ENCODE measurements around the gene TNIK.

The TNIK gene

GRCh38 chr3:171274222-171274621 is 186.0 kb downstream of the TNIK start:
- DNase-seq: no peak

DNA sequence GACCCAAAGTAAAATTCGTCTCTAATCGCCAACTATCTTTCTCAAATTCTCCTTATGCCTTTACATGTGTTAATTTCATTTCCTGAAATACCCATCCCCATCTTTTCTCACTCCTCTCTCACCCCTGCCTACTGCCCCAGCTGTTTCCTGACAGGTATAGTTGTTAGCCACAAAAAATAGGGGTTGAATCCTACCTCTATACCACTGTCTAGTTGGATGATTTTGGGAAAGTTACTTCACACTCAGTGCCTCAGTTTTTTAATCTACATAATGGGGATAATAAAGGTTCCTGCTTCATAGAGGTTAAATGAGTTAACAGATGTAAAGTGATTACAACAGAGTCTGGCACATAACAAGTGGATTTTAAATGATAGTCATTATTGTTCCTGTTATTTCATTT is 189.7 kb downstream of the TNIK start:
- no peak for DNase-seq

- DNase-seq: no peak
These were observed 190.7 kb downstream of the TNIK start for GRCh38 chr3:171269542-171269941.

DNA sequence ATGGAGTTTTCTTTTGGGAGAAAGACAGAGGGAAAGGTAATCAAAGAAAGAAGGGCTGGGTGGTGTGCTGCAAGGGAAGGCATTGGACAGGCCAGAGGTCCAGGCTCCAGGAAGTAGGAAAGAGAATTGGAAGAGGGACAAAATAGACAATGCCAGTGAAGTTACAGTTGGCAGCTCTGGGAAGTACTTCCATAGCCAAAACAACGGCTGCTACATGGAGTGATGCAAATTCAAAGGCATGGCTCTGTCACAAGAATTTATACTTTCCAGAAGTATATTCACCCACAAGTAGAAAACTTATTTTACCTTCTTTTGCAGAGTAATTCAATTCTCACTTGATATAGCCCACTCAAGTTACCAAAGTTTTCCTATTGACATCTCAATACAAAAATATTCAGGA is 191.5 kb downstream of the TNIK start:
- no peak for DNase-seq

DNA sequence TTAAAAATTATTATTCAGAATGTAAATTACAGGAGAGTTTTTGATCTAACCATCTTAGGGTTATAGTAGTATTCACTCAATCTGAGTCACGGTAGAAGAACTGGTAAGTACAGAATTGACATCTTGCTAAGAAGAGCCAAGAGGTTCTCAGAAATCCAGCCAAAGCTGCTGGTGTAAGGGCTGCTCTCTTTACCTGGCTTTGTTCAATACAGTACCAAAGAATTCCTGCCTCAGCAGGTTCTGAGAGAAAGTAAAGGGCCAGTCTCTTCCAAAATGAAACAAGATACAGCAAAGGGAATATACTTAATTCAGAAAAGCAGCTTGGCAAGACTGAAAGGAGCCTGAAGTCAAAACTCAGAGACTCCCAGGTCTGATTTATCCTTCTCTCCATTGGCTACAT is 193.1 kb downstream of the TNIK start:
- no peak for DNase-seq

DNA sequence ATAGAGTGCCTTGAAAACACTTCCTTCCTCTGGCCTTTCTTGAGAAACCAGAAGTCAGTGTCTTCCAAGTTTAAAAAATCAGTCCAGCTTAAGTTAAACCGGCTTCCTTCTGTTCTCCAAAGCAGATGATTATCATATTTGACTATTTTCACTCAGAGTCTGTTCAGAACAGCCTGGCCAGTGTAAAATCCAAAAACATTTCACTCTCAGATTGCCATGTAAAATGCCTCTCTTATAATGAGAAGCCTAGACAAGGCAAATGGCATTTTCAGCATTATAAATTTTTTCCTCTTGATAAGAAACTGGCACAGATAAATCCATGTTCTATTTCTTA is 193.5 kb downstream of the TNIK start:
- no peak for DNase-seq

GRCh38 chr3:171266034-171266739 is 194.0 kb downstream of the TNIK start:
- DNase-seq: no peak

DNA sequence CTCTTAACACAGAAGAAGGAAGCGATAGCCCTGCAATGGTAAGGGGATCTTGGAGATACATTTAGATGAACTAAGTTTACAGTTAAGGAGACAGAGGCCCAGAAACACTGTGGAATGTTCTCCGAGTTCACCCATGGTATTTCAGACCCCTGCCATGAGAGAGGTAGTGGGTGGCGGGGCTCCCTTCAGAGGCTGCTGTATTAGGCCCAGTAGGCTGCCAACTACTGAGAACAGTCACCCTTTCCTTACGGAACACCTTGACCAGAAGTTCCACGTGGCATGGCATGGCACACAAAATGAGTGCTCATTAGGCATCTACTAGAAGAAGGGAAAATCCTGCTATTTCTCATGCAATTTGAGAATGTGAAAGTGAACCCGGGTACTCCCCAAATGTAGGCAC is 195.4 kb downstream of the TNIK start:
- no peak for DNase-seq

- no peak for DNase-seq
These were observed 197.8 kb downstream of the TNIK start for GRCh38 chr3:171262431-171262830.

- DNase-seq: no peak
These were observed 198.7 kb downstream of the TNIK start for GRCh38 chr3:171261487-171261886.

- no peak for DNase-seq
These were observed 199.3 kb downstream of the TNIK start for GRCh38 chr3:171260899-171261298.

DNA sequence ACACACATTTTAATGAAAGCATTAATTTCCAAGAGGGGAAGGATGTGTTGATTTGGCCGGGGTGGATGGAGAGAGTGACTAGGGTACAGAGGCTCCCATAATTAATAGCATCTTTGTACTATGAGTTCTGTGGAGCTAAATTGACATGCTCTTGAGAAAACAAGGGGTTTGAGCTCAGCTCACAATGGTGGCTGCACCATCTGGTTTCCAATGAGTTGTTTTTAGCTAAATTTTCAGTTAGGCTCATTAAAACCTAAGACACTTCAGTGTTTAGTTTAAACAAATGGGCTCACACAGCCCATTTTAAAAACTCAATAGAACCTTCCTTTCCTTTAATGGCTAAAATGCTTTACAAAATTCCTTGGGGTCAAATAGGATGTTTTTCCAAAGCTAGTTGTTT is 199.7 kb downstream of the TNIK start:
- DNase-seq: no peak

DNA sequence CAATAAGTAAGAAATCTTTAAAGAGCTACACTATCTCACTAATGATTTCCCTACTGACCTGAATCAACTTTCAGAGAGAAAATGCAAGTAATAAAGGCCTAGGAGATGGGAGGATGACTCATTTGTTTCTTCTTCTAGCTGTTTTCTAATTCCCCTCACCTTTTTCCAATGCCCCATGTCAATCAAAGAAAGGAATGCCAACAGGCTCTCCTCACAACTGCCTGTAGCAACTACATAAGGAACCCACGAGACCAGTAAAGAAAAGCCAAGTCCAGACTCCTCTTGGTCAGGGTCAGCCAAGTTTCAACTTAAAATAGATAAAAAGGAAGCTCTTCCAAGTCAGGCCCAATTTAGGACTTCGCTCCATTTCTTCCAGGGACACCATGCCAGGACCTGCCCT is 201.9 kb downstream of the TNIK start:
- DNase-seq: no peak

DNA sequence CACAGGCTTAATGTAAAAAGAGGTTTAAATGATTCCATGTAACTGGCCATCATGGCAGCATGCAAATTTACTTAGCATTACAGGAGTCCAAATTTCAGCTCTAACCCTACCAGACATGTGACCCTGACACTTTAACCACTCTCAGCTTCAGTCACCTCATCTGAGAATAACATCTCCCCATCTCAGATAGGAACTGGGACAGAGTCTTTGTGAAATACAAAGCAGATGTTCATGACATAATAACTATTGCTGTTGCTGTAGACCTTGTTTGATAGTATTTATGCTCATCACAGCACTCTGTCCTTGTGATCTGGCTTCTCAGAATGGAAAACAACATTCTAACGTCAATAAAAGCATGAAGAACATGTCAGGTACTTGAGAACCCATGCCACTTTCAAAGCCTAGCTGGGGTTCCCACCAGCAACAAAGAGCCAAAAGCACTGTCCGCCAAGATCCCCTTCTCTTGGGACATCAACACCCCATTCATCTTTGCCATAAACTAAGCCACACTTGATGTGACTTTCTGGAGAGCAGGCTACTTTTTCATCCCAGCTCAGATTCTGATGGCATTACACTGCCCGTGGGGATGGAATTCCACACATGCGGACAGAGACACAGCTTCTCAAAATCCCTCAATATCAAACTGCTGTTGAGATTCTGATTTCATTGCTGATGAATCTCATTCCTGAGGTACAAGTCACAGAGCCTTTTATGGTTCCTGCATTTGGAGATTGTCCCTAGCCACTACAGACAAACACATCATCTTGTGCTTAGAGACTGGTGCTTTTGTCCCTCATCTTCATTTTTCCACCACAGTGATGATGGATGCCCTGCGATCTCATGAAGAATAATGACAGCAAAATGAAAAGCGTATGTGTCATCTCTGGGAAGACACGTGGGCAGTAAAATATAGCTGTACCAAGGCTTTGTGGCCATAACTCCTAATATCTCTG is 202.7 kb downstream of the TNIK start:
- DNase-seq: no peak

GRCh38 chr3:171256445-171257250 is 203.6 kb downstream of the TNIK start:
- no peak for DNase-seq

DNA sequence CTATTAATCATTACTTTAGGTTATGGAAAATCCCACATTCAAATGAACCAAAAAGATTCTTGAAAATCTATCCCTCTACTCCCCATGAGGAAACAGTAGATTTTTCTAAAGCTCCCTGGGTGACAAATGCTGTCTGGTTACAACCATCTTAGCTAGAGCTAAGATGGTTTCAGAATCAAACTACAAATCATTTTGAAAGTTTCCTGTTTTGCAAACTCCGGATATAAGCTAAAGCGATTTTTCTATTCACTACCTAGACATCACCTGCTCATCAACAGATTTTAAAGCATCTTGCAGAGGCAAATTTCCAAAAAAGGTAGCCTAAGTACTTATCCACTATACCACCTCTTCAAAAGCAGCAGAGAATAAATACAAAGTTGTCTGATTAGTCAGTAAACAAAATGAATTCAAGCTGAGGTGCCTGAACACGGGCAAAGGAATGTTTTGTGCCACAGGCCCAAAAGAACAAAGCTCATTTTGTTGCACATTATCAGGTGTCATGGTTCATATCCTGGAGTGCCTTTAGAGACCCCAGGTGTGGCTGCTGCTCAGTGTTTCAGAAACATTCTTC is 204.9 kb downstream of the TNIK start:
- DNase-seq: no peak

GRCh38 chr3:171254315-171254714 is 205.9 kb downstream of the TNIK start:
- no peak for DNase-seq

- no peak for DNase-seq
These were observed 208.4 kb downstream of the TNIK start for GRCh38 chr3:171251835-171252234.

- no peak for DNase-seq
These were observed 209.8 kb downstream of the TNIK start for GRCh38 chr3:171250444-171250843.

DNA sequence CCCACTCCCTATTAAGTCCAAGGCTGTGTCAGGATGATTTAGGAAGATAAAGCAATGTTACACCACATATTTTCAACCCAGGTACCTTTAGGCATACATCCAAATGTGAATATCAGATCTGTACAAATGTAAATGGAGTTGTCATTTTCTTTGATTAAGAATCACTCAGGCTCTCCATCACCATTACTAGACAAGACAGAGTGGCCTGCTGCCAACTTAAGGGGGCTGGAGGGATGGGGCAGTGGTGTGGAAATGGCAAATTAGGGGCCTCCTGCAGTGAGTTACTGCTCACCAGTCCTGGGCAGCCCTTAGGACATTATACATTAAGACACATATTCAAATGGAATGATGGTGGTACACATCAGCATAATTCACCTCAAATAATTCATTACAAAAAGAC is 211.0 kb downstream of the TNIK start:
- DNase-seq: no peak

- no peak for DNase-seq
These were observed 211.6 kb downstream of the TNIK start for GRCh38 chr3:171248426-171249111.
